OCI-LY7 (cell line): Measurements from ENCODE around the gene CKM.

Source experiments
- CTCF ChIP-seq: fragments of 200-600 bp; sonication (generic); conservative IDR thresholded peaks from 2 replicates; pipeline ENCODE4 v1.5.1; 2014; ENCODE audit warnings: mild to moderate bottlenecking, antibody characterized with exemption, low read length, moderate library complexity, mixed read lengths
- EZH2phosphoT487 ChIP-seq: fragments of 200-600 bp; sonication (generic); IDR thresholded peaks from 2 replicates; pipeline ENCODE4 v1.6.1; 2018; ENCODE audit warnings: low read depth, borderline replicate concordance, mild to moderate bottlenecking, mixed run types, antibody characterized with exemption, low read length, moderate library complexity, mixed read lengths

- TF ChIP-seq CTCF (no peak), EZH2phosphoT487 (no peak)
Measured at GRCh38 chr19:45322311-45322710, 364 bp downstream of the CKM start.
